ENCODE data around the gene E4F1.
"Not testable (repeated sequence)": the region's sequence is repeated elsewhere in the genome, so short reads cannot be mapped to it uniquely, and the experiment has no call there.

E4F1 gene

DNA sequence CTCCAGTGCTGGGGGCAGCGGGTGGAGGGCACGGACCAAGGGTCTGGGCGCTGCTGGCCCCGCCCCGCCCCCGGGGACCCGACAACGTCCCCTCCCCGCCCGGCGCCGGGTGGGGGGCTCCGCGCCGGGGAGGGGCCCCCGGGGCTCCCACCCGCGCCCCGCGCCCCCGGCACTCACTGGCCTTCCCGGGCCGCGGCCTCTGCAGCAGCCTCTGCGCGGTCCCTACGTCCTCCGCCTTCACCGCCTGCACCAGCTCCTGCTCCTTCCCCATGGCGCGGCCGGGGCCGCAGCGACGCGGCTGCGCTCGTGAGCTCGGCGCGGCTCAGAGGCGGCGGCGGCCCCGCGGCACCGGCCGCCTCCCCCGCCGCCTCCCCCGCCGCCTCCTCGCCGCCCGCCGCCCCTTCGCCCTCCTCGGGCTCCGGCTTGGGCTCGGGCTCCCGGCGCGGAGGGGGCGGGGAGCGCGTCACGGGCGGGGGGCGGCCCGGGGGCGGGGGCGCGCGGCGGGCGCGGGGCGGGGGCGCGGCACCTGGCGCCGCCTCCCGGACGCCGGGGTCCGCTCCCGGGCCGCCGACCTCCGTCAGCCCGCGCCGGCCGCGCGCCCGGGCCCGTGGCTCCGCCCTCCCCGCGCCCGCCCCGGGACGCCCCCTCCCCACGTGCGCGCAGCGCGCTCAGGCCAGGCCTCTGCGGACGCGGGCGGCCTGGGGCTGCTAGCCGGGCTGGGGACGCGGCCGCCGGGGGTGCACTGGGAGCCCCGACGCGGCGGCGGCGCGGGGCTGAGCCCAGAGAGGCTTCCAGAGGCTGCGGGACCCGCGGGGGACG lies 27.0 kb upstream of the E4F1 start, which contains the start of gene CASKIN1:
Gene CASKIN1 (minus strand): TSS at position 444 of the 819 bp plus-strand sequence. CDS start 173 bp downstream, at position 271.
- TF ChIP-seq YY1 (IDR thresholded peaks at IDR 0.05; ENCODE audit: insufficient read depth, insufficient read length), result no peak
- peak; percentile 20 for TF ChIP-seq SUZ12 (IDR thresholded peaks at IDR 0.05; ENCODE audit: extremely low read depth, insufficient read depth, insufficient read length)
- H3K9me3 ChIP-seq (ENCODE audit: insufficient read depth, low read length), result 0 out of 2 replicates have a peak, but pooled peaks cover 5% of the 10 kb centered on the region
- H3K4me3 ChIP-seq (ENCODE audit: insufficient read length, low read depth), result peak within 1 kb of the TSS; percentile 38
- no peaks in the 10 kb centered on the region for H3K36me3 ChIP-seq (ENCODE audit: insufficient read depth, insufficient read length, low read length)
- no peak for DNase-seq (ENCODE audit: low read depth, low spot score)
- peak within 1 kb of the TSS; percentile 69 for H3K9ac ChIP-seq (ENCODE audit: insufficient read length, low read depth)
- H3K27me3 ChIP-seq (ENCODE audit: insufficient read depth, insufficient read length), result peaks cover 46% of the 10 kb centered on the region
- peaks cover 22% of the 10 kb centered on the region for H3K4me1 ChIP-seq (ENCODE audit: insufficient read depth, insufficient read length)

DNA sequence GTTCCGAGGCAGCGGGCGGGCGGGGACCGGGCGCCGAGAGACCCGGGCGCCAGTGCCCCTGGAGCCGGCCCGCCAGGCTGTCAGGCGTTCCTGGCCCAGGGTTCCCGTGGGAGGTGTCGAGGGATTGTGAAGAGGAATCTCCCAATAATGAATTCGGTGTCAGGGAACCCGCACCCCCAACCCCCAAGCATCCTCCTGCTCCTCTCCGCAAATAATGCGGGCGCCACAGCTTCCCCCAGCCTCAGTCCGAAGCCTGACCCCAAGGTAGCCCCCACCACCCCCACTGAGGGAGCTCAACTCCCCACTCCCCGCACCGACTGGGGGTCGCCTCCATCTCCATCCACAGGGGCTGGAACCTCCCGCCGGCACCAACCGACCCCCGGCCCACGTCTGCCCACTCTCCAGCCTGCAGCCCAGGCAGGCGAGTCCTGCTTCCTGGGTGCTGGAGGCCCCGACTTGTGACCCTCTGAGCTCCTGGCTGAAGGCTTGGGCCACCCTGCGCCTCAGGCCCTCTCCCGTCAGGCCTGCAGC lies 26.3 kb upstream of the E4F1 start:
- DNase-seq (ENCODE audit: low read depth, low spot score), result no peak
- no peaks in the 10 kb centered on the region for H3K36me3 ChIP-seq (ENCODE audit: insufficient read depth, insufficient read length, low read length)
- H3K9me3 ChIP-seq (ENCODE audit: insufficient read depth, low read length), result 0 out of 2 replicates have a peak, but pooled peaks cover 5% of the 10 kb centered on the region
- TF ChIP-seq YY1 (IDR thresholded peaks at IDR 0.05; ENCODE audit: insufficient read depth, insufficient read length) (no peak), SUZ12 (IDR thresholded peaks at IDR 0.05; ENCODE audit: extremely low read depth, insufficient read depth, insufficient read length) (no peak), ZNF274 (IDR thresholded peaks at IDR 0.05; ENCODE audit: low read depth, low read length) (no peak)
- peaks cover 19% of the 10 kb centered on the region for H3K4me1 ChIP-seq (ENCODE audit: insufficient read depth, insufficient read length)
- peak overlapping the region; percentile 21 for H3K4me3 ChIP-seq (ENCODE audit: insufficient read length, low read depth)
- H3K9ac ChIP-seq (ENCODE audit: insufficient read length, low read depth), result peak overlapping the region; percentile 61
- peaks cover 46% of the 10 kb centered on the region for H3K27me3 ChIP-seq (ENCODE audit: insufficient read depth, insufficient read length)

DNA sequence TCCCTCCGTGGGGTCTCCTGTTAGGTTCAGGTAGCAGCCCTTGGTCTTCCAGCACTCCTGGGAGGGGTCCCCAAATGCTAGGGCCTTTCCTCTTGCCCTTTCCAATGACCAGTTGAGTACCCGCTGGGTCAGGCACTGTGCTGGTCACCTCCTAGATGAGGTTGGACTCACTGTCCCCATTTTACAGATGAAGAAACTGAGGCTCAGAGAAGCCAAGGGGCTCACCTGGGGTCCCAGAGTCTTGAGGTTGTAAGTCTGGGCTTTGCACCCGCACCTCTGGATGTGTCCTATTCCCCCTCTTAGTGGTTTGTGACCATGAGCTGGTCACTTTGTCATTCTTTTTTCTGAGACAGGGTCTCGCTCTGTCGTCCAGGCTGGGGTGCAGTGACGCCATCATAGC lies 25.6 kb upstream of the E4F1 start:
- H3K4me3 ChIP-seq (ENCODE audit: insufficient read length, low read depth), result no peak overlapping the region
- DNase-seq (ENCODE audit: low read depth, low spot score), result no peak
- no peak for TF ChIP-seq YY1 (IDR thresholded peaks at IDR 0.05; ENCODE audit: insufficient read depth, insufficient read length)
- no peak for TF ChIP-seq SUZ12 (IDR thresholded peaks at IDR 0.05; ENCODE audit: extremely low read depth, insufficient read depth, insufficient read length)
- no peak for TF ChIP-seq ZNF274 (IDR thresholded peaks at IDR 0.05; ENCODE audit: low read depth, low read length)
- no peaks in the 10 kb centered on the region for H3K36me3 ChIP-seq (ENCODE audit: insufficient read depth, insufficient read length, low read length)
- 0 out of 2 replicates have a peak, but pooled peaks cover 5% of the 10 kb centered on the region for H3K9me3 ChIP-seq (ENCODE audit: insufficient read depth, low read length)
- H3K9ac ChIP-seq (ENCODE audit: insufficient read length, low read depth), result no peak overlapping the region
- H3K4me1 ChIP-seq (ENCODE audit: insufficient read depth, insufficient read length), result peaks cover 19% of the 10 kb centered on the region
- peaks cover 46% of the 10 kb centered on the region for H3K27me3 ChIP-seq (ENCODE audit: insufficient read depth, insufficient read length)

DNA sequence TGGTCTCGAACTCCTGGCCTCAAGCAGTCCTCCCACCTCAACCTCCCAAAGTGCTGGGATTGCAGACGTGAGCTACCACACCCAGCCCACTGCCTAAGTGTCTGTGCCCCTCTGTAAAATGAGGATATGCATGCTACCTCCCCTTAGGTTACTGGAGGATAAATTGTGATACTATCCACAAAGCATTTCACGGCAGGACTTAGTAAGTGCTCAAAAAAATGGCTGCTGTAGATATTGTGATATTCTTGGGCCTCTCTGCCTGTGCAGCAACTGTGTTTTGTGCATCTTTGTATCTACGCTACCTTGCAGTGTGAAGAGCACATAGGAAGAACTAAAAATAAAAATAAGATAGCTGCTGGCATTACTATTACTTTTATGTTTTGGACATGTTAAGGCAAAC lies 25.1 kb upstream of the E4F1 start:
- H3K9me3 ChIP-seq (ENCODE audit: insufficient read depth, low read length), result 0 out of 2 replicates have a peak, but pooled peaks cover 5% of the 10 kb centered on the region
- H3K9ac ChIP-seq (ENCODE audit: insufficient read length, low read depth), result no peak overlapping the region
- DNase-seq (ENCODE audit: low read depth, low spot score), result no peak
- H3K36me3 ChIP-seq (ENCODE audit: insufficient read depth, insufficient read length, low read length), result no peaks in the 10 kb centered on the region
- H3K4me3 ChIP-seq (ENCODE audit: insufficient read length, low read depth), result no peak overlapping the region
- H3K4me1 ChIP-seq (ENCODE audit: insufficient read depth, insufficient read length), result peaks cover 19% of the 10 kb centered on the region
- TF ChIP-seq SUZ12 (IDR thresholded peaks at IDR 0.05; ENCODE audit: extremely low read depth, insufficient read depth, insufficient read length) (no peak), ZNF274 (IDR thresholded peaks at IDR 0.05; ENCODE audit: low read depth, low read length) (no peak), YY1 (IDR thresholded peaks at IDR 0.05; ENCODE audit: insufficient read depth, insufficient read length) (no peak)
- peaks cover 46% of the 10 kb centered on the region for H3K27me3 ChIP-seq (ENCODE audit: insufficient read depth, insufficient read length)

DNA sequence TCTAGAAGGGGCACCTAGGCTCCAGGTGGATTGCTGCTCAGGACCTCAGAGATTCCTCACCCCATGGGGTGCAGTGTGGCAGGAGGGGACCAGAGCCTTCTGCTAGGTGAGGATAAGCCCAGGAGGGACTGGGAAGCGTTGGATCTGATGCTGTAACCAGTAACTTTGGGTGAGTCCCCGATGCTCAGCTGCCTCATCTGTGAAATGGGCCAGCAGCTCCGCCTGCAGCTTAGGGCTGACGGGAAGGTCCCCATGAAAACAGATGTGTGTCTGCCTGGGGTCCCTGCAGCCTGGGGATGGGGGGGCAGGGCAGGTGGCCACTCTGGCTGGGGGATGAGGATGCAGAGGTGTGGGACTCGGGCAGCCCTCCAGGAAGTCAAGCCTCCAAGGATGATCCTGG lies 24.3 kb upstream of the E4F1 start:
- H3K4me3 ChIP-seq (ENCODE audit: insufficient read length, low read depth), result no peak overlapping the region
- H3K27me3 ChIP-seq (ENCODE audit: insufficient read depth, insufficient read length), result peaks cover 45% of the 10 kb centered on the region
- peaks cover 19% of the 10 kb centered on the region for H3K4me1 ChIP-seq (ENCODE audit: insufficient read depth, insufficient read length)
- H3K9ac ChIP-seq (ENCODE audit: insufficient read length, low read depth), result peak overlapping the region; percentile 21
- H3K9me3 ChIP-seq (ENCODE audit: insufficient read depth, low read length), result 0 out of 2 replicates have a peak, but pooled peaks cover 5% of the 10 kb centered on the region
- TF ChIP-seq SUZ12 (IDR thresholded peaks at IDR 0.05; ENCODE audit: extremely low read depth, insufficient read depth, insufficient read length) (no peak), ZNF274 (IDR thresholded peaks at IDR 0.05; ENCODE audit: low read depth, low read length) (no peak), YY1 (IDR thresholded peaks at IDR 0.05; ENCODE audit: insufficient read depth, insufficient read length) (no peak)
- H3K36me3 ChIP-seq (ENCODE audit: insufficient read depth, insufficient read length, low read length), result no peaks in the 10 kb centered on the region
- no peak for DNase-seq (ENCODE audit: low read depth, low spot score)

DNA sequence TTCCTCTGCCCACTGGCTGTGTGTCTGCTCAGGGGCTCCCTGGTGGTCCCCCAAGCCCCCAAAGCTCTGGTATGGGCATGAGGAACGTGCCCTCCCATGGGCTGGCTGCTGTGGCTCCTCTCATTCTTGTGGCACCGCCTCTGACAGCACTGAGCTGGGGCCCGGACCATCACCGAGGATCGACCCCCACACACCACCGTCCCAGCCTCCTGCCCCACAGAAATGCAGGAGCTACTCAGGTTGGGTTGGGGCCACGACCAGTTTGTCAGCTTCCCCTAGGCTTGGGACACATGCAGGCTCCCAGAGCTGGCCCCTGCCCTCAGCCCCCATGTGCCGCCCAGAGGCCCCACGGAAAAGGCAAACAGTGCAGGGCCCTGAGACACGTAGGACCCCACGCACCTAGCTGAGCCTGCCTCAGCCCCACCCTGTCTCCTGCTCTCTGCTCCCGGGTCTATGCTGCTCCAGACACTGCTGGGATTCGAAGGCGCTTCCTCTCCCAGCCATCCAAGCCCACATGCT lies 23.7 kb upstream of the E4F1 start:
- peaks cover 39% of the 10 kb centered on the region for H3K27me3 ChIP-seq (ENCODE audit: insufficient read depth, insufficient read length)
- no peak for DNase-seq (ENCODE audit: low read depth, low spot score)
- TF ChIP-seq SUZ12 (IDR thresholded peaks at IDR 0.05; ENCODE audit: extremely low read depth, insufficient read depth, insufficient read length), result no peak
- TF ChIP-seq ZNF274 (IDR thresholded peaks at IDR 0.05; ENCODE audit: low read depth, low read length), result no peak
- TF ChIP-seq YY1 (IDR thresholded peaks at IDR 0.05; ENCODE audit: insufficient read depth, insufficient read length), result no peak

DNA sequence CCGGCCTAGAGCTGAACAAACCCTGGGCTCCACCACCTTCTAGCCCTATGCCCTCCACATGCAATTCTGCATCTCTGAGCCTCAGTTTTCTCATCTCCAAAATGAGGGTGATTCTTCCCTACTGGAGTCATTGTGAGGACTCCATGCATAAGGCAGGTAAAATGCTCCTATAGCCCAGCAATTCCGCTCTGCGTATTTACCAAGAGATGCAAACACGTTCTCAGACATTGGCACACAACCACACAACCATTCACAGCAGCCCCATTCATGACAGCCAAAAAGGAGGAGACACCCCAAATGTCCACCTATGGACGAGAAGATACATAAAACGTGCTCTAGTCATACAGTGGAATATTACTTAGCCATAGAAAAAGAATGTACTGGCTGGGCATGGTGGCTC lies 23.1 kb upstream of the E4F1 start:
- TF ChIP-seq YY1 (IDR thresholded peaks at IDR 0.05; ENCODE audit: insufficient read depth, insufficient read length) (no peak), ZNF274 (IDR thresholded peaks at IDR 0.05; ENCODE audit: low read depth, low read length) (no peak), SUZ12 (IDR thresholded peaks at IDR 0.05; ENCODE audit: extremely low read depth, insufficient read depth, insufficient read length) (no peak)
- Histone ChIP-seq H3K4me1 (ENCODE audit: insufficient read depth, insufficient read length) (peaks cover 10% of the 10 kb centered on the region), H3K27me3 (ENCODE audit: insufficient read depth, insufficient read length) (peaks cover 33% of the 10 kb centered on the region), H3K9me3 (ENCODE audit: insufficient read depth, low read length) (0 out of 2 replicates have a peak, but pooled peaks cover 5% of the 10 kb centered on the region), H3K9ac (ENCODE audit: insufficient read length, low read depth) (no peak overlapping the region), H3K36me3 (ENCODE audit: insufficient read depth, insufficient read length, low read length) (no peaks in the 10 kb centered on the region), H3K4me3 (ENCODE audit: insufficient read length, low read depth) (no peak overlapping the region)
- no peak for DNase-seq (ENCODE audit: low read depth, low spot score)

More for the DNA sequence above, 23.7 kb upstream of the E4F1 start:
- no peak overlapping the region for H3K4me3 ChIP-seq (ENCODE audit: insufficient read length, low read depth)
- H3K4me1 ChIP-seq (ENCODE audit: insufficient read depth, insufficient read length), result peaks cover 16% of the 10 kb centered on the region
- H3K9ac ChIP-seq (ENCODE audit: insufficient read length, low read depth), result peak overlapping the region; percentile 21
- H3K9me3 ChIP-seq (ENCODE audit: insufficient read depth, low read length), result 0 out of 2 replicates have a peak, but pooled peaks cover 5% of the 10 kb centered on the region
- no peaks in the 10 kb centered on the region for H3K36me3 ChIP-seq (ENCODE audit: insufficient read depth, insufficient read length, low read length)

DNA sequence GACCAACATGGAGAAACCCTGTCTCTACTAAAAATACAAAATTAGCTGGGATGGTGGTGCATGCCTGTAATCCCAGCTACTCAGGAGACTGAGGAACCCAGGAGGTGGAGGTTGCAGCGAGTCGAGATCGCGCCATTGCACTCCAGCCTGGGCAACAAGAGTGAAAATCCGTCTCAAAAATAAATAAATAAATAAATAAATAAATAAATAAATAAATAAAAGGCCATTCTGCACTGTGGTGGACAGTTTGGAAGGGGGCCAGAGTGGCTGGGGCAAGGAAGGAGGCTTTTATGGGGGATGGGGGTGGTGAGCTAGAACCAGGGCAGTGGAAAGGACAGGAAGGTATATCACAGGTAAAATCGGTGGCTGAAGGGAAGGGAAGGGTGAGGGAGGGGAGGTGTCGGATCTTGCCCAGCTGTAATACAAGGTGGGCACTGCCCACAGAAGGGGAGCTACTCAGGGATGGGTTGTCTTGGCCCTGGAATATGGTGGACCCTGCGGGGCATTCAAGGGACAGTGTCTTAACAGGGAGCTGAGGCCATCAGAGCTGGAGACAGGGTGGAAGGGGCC lies 20.2 kb upstream of the E4F1 start:
- H3K9me3 ChIP-seq (ENCODE audit: insufficient read depth, low read length); H3K9ac ChIP-seq (ENCODE audit: insufficient read length, low read depth); H3K4me3 ChIP-seq (ENCODE audit: insufficient read length, low read depth); DNase-seq (ENCODE audit: low read depth, low spot score); H3K4me1 ChIP-seq (ENCODE audit: insufficient read depth, insufficient read length): not testable (repeated sequence)
- Histone ChIP-seq H3K36me3 (ENCODE audit: insufficient read depth, insufficient read length, low read length) (peaks cover 23% of the 10 kb centered on the region), H3K27me3 (ENCODE audit: insufficient read depth, insufficient read length) (peaks cover 11% of the 10 kb centered on the region)
